Measurements from ENCODE around the gene ARHGAP23.

- no peak for TF ChIP-seq POLR2AphosphoS5 (IDR thresholded peaks at IDR 0.05)
- no peak for TF ChIP-seq CTCF (IDR thresholded peaks at IDR 0.05 in 8 of 11, conservative IDR thresholded peaks at IDR 0.05 in 3 of 11)
- TF ChIP-seq POLR2A (IDR thresholded peaks at IDR 0.05) = no peak
Observed at GRCh38 chr17:38427160-38427949, 909 bp upstream of the ARHGAP23 start.
